Measurements from ENCODE around the gene GLYATL2.

DNA sequence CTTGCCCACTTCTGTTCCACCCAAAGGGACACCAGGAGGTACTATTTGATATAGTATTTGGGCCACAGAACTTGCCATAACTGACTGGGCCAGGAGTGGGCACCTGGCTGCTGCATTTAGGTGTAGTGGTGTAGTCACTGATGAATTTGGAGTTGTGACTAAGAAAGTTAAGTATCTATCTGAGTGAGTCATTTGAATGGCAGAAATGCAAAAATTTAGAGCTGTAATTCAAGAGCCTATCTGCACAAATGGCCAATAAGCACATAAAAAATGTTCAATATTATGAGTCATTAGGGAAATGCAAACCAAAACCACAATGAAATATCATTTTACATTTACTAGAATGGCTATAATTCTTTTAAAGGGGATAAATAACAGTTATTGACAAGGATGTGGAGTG lies 14.7 kb downstream of the GLYATL2 start:
- TF ChIP-seq EP300 (IDR thresholded peaks at IDR 0.05) (no peak), POLR2A (IDR thresholded peaks at IDR 0.05) (no peak)
- TF ChIP-seq, protein P1, sequence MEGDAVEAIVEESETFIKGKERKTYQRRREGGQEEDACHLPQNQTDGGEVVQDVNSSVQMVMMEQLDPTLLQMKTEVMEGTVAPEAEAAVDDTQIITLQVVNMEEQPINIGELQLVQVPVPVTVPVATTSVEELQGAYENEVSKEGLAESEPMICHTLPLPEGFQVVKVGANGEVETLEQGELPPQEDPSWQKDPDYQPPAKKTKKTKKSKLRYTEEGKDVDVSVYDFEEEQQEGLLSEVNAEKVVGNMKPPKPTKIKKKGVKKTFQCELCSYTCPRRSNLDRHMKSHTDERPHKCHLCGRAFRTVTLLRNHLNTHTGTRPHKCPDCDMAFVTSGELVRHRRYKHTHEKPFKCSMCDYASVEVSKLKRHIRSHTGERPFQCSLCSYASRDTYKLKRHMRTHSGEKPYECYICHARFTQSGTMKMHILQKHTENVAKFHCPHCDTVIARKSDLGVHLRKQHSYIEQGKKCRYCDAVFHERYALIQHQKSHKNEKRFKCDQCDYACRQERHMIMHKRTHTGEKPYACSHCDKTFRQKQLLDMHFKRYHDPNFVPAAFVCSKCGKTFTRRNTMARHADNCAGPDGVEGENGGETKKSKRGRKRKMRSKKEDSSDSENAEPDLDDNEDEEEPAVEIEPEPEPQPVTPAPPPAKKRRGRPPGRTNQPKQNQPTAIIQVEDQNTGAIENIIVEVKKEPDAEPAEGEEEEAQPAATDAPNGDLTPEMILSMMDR (IDR thresholded peaks at IDR 0.05) = no peak

All from tibial nerve (tissue), 4 donors.